ENCODE measurements around the gene KRTAP6-3. TPM values are rescaled to one million over a fixed set of nuclear protein-coding genes. Genes with fewer than 3 reads are reported as not detected.

Gene KRTAP6-3
- total and polyA plus RNA-seq, 11 donors = not detected

DNA sequence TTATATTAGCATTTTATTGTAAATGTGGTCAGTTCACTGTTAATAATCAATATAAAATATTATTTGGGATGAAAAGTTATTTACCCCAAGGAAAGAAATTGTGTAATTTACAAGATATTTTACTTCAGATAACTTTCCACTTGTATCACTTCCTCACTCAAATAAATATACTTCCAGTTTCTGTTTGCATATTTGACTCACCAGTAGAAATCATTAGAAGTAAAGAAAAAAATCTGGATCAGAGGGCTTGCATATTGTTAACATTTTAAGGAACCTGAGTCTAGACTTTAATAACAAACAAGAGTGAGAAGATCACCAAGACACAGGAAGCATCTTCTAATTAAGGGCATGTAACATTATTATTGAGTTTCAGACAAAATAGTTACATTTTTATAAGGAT lies 27.8 kb downstream of the KRTAP6-3 start:
- ATAC-seq = no peak
- Histone ChIP-seq H3K27me3 (no peaks in the 10 kb centered on the region), H3K27ac (no peak overlapping the region), H3K36me3 (no peaks in the 10 kb centered on the region), H3K9me3 (no peaks in the 10 kb centered on the region), H3K4me3 (no peak overlapping the region), H3K4me1 (no peaks in the 10 kb centered on the region)
- no peak for DNase-seq
- intact Hi-C loops (cut with DNase I) = no loop called here
- TF ChIP-seq, protein P1, sequence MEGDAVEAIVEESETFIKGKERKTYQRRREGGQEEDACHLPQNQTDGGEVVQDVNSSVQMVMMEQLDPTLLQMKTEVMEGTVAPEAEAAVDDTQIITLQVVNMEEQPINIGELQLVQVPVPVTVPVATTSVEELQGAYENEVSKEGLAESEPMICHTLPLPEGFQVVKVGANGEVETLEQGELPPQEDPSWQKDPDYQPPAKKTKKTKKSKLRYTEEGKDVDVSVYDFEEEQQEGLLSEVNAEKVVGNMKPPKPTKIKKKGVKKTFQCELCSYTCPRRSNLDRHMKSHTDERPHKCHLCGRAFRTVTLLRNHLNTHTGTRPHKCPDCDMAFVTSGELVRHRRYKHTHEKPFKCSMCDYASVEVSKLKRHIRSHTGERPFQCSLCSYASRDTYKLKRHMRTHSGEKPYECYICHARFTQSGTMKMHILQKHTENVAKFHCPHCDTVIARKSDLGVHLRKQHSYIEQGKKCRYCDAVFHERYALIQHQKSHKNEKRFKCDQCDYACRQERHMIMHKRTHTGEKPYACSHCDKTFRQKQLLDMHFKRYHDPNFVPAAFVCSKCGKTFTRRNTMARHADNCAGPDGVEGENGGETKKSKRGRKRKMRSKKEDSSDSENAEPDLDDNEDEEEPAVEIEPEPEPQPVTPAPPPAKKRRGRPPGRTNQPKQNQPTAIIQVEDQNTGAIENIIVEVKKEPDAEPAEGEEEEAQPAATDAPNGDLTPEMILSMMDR (IDR thresholded peaks at IDR 0.05) = no peak
- no peak for TF ChIP-seq POLR2A (IDR thresholded peaks at IDR 0.05)

DNA sequence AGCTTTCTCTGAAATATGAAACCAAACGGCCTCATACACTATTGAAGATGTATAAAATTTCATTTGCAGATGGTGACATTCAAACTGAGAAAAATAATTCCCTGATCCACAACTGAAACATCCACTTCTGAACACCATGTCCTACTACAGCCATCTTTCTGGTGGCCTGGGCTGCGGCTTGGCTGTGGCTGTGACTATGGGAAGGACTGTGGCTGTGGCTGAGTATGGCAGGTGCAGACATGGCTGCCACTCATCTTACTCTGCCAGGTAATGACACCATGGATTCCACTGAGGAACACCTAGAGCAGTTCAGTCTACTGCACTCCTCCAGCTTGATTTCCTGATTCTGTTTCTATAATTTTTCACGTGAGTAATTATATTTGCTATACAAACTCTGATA lies 28.3 kb downstream of the KRTAP6-3 start, which contains the start of gene KRTAP20-4:
Gene KRTAP20-4 (plus strand): TSS at position 106 of the 400 bp plus-strand sequence.
- DNase-seq = no peak
- TF ChIP-seq, protein P1 (IDR thresholded peaks at IDR 0.05) = no peak
- no peak for TF ChIP-seq POLR2A (IDR thresholded peaks at IDR 0.05)
- Histone ChIP-seq H3K36me3 (no peaks in the 10 kb centered on the region), H3K27ac (no peak within 1 kb of the TSS), H3K9me3 (peaks cover 0 to 2% (median 0%) of the 10 kb centered on the region in 12 donors), H3K4me1 (no peaks in the 10 kb centered on the region), H3K27me3 (no peaks in the 10 kb centered on the region), H3K4me3 (no peak within 1 kb of the TSS)
- WGBS, 4 donors = 81 to 86% (median 83%) methylated on average over 3 of the region's 3 CpGs
- ATAC-seq = no peak
- intact Hi-C loops (cut with DNase I) = no loop called here

DNA sequence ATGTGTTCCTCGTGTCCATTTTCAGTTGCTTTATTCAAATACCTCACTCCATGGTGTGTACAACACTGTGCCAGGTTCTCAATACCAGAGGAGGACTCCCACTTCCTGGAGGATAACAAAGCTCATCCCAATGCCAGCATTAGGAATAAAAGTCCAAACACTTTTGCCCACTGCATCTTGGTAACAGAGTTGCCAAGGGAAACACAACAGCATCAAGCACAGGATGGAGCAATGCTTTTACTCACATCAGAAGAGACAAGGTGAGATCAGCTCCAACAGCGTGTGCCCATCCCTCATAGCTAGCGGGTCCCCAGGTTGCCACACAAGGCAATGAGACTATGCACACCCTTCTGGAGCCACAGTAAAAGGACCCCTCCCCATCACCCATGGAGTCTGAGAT lies 31.1 kb downstream of the KRTAP6-3 start:
- no peak for TF ChIP-seq POLR2A (IDR thresholded peaks at IDR 0.05)
- TF ChIP-seq, protein P1 (IDR thresholded peaks at IDR 0.05) = no peak
- ATAC-seq = no peak

DNA sequence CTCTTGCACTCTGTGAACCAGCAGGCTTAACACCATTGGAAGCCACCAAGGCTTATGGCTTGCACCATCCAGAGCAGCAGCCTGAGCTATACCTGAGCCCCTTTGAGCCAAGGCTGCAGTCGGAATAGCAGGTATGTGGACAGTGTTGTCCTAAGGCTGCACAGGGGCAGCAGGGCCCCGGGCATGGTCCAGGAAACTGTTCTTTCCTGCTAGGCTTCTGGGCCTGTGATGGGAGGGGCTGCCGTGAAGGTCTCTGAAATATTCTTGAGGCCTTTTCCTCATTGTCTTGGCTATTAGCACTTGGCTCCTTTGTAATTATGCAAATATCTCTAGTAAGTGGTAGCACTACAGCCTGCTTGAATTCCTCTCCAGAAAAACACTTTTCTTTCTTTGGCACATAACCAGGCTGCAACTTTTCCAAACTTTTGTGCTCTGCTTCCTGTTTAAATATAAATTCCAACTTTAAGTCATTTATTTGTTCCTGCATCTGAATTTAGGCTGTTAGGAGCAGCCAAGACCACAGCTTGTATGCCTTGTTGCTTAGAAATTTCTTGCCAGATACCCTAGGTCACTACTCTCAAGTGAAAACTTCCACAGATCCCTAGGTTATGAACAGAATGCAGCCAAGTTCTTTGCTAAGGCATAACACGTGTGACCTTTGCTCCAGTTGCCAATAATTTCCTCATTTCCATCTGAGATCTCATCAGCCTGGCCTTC lies 33.4 kb downstream of the KRTAP6-3 start:
- H3K36me3 ChIP-seq = no peaks in the 10 kb centered on the region
- TF ChIP-seq, protein P1 (IDR thresholded peaks at IDR 0.05) = no peak
- TF ChIP-seq POLR2A (IDR thresholded peaks at IDR 0.05) = no peak
- no peak for ATAC-seq
- intact Hi-C loops (cut with DNase I) = no loop called here
- 69 to 78% (median 74%) methylated on average over 4 of the region's 4 CpGs for WGBS, 4 donors
- no peak overlapping the region for H3K4me3 ChIP-seq
- no peaks in the 10 kb centered on the region for H3K27me3 ChIP-seq
- no peak overlapping the region for H3K27ac ChIP-seq
- H3K4me1 ChIP-seq = no peaks in the 10 kb centered on the region
- peaks cover 0 to 3% (median 0%) of the 10 kb centered on the region in 12 donors for H3K9me3 ChIP-seq
- DNase-seq = no peak

More for the DNA sequence above, 31.1 kb downstream of the KRTAP6-3 start:
- no peak for DNase-seq
- H3K27ac ChIP-seq = no peak overlapping the region
- 78 to 88% (median 84%) methylated on average over 3 of the region's 3 CpGs for WGBS, 4 donors
- H3K27me3 ChIP-seq = no peaks in the 10 kb centered on the region
- H3K4me1 ChIP-seq = no peaks in the 10 kb centered on the region
- peaks cover 0 to 3% (median 0%) of the 10 kb centered on the region in 12 donors for H3K9me3 ChIP-seq
- H3K36me3 ChIP-seq = no peaks in the 10 kb centered on the region
- H3K4me3 ChIP-seq = no peak overlapping the region
- intact Hi-C loops (cut with DNase I) = no loop called here
